Activated CD4-positive, alpha-beta T cell treated with anti-CD3 and anti-CD28 coated beads, Interleukin-2, amount 50 U/mL, for 24 hours (primary cell): ENCODE data around the gene MBIP.
"Not testable (repeated sequence)": the region's sequence is repeated elsewhere in the genome, so short reads cannot be mapped to it uniquely, and the experiment has no call there.

ENCODE experiments used
- DNase-seq, 2 donors: peaks; one replicate each; pipeline ENCODE4 v3.0.0-alpha.2; 2020; ENCODE audit warnings: low read depth in 1 of 2, low spot score in 1 of 2

MBIP gene, protein sequence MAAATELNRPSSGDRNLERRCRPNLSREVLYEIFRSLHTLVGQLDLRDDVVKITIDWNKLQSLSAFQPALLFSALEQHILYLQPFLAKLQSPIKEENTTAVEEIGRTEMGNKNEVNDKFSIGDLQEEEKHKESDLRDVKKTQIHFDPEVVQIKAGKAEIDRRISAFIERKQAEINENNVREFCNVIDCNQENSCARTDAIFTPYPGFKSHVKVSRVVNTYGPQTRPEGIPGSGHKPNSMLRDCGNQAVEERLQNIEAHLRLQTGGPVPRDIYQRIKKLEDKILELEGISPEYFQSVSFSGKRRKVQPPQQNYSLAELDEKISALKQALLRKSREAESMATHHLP

GRCh38 chr14:36320200-36320896, at the start of gene MBIP:
Gene MBIP, minus strand, starts transcription at chr14:36320637. Its CDS starts 49 bp downstream, at chr14:36320588.
- peak; percentile 78 to 93 for DNase-seq

GRCh38 chr14:36367985-36368774, 47.7 kb upstream of the MBIP start:
- no peak for DNase-seq

- DNase-seq = no peak
Observed at GRCh38 chr14:36365766-36366165, 45.3 kb upstream of the MBIP start.

DNA sequence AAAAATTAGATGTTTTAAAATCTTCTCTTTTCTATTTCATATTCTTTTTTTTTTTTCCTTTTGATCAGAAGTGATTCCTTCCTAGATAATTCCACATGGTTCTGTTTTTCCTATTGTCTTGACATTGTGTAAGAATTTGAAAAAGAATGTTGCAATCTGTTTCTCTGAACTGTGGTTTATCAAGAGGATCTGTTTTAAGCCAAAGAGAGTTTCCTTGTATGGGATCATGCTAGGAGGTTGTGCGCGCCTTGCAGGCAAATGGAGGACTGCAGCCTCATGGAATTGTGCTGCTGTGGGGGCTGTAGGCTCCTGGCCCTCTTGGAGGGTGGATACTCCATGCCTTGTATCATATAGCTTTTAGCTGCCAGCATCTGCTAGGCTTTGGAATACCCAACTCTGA, 43.3 kb upstream of the MBIP start:
- DNase-seq = no peak

GRCh38 chr14:36362648-36363047, 42.2 kb upstream of the MBIP start:
- no peak for DNase-seq

DNA sequence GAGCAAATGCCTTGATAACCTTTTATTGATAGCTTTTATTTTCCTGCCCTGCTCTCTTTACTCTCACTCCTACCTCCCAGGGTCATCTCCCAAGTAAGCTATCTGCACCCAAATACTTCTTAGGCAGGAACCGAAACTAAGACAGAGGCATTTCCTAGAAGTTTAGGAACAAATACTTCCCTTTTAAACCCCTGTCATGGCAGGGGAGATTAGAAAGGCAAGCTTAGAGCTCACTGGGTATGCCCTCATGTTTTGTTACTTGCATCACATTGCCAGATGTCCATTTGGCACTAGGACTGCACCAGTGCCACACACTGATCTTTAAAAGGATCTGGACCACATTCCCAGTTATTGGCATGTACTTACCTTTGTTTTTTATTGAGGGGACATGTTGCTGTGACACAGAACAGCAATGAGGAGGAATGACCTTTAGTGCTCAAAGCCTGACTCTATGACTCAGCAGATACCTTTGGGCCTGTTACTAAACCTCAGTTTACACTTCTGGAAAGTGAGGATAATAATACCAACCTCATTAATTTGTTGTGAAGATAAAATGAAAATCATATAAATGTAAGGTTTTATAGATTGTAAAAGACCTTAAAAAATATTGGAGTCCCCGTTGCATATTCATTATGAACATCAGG, 40.9 kb upstream of the MBIP start:
- DNase-seq = no peak

GRCh38 chr14:36356862-36357261, 36.4 kb upstream of the MBIP start:
- DNase-seq = no peak

- DNase-seq = no peak
Observed at GRCh38 chr14:36346052-36346451, 25.6 kb upstream of the MBIP start.

DNA sequence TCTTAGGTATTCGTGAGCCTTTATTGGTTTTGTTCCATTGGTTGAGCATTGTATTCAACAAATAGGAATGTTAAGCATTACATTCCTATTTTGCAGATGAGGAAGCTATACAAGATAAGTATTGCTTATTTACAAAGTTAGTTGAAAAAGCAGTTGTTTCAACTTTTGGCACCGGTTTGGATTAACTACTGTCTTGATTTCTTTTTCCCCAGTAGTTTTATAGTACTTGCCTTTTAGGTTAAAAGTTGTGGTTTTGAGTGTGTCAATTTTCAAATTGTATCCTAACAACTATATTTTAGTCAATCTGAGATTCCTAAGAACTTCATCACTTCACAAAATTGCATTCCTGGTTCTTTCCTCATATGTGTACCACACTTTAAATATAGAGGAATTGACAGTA, 23.8 kb upstream of the MBIP start:
- DNase-seq = no peak

DNA sequence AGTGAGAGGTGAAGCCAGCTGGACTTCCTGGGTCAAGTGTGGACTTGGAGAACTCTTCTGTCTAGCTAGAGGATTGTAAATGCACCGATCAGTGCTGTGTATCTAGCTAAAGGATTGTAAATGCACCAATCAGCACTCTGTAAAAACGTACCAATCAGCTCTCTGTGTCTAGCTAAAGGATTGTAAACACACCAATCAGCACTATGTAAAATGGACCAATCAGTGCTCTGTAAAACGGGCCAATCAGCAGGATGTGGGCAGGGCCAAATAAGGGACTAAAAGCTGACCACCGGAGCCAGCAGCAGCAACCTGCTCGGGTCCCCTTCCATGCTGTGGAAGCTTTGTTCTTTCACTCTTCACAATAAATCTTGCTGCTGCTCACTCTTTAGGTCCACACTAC, 21.4 kb upstream of the MBIP start:
- DNase-seq = not testable (repeated sequence)

DNA sequence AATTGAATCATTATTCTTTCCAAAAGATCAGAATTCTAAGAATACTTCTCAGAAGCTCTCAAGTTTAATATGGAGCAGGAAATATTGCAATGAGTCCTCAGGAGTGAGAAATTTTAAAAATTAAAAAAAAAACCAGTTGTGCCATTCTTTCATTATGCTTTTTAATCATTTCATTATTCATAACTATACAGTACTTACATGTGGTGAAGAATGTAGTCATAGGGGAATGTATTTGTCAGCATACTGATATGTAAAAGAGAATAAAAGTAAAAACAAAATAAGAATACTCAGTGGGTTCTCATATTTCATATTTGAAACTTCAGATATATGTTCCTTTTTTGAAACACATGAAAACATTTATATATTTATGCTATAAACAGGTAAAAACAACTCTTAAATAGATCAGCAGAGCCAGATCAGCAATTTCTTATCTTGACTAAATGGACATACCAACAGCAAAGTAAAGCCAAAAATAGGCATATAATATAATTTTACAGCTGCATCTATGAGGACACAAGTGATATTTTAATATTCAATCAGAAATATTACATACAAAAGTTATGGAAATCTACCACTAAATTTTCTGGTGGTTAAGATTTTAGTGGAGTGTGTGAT, 19.9 kb upstream of the MBIP start:
- no peak for DNase-seq

DNA sequence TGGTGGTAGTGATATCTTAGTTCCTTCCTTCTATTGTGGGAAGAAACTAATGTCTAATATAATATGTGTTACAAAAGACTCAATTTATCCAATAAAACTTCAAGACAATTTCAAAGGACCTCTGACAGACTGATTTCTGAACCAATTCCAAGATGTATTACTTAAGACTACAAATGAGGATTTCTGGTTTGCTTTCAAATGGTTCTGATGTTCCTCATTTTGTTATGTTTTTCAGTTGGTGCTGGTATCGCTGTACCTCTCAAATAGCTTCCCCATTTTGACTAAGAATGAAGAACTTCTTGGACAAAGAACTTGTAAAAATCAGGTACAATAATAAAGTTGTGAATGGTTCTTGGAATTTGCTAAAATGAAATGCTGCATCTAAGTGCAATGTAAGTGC, 19.4 kb upstream of the MBIP start:
- no peak for DNase-seq

DNA sequence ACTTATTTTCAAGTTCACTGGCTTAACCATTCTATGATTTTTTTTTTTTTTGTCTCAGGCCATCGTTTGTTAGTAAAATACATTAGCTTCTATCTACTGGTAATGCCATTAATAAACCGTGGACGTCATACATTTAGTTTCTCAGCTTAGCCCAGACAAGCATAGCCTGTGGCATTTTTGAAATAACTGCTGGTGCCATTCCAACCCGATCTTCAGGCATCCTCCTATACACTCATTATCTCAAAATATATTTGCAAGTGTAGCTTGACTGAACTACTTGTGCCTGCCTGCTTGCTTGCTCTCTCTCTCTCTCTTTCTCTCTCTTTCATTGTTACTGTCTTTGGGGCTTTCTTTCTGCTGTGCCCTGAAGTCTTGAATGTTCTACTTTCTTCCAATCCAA, 12.7 kb upstream of the MBIP start:
- DNase-seq = no peak

DNA sequence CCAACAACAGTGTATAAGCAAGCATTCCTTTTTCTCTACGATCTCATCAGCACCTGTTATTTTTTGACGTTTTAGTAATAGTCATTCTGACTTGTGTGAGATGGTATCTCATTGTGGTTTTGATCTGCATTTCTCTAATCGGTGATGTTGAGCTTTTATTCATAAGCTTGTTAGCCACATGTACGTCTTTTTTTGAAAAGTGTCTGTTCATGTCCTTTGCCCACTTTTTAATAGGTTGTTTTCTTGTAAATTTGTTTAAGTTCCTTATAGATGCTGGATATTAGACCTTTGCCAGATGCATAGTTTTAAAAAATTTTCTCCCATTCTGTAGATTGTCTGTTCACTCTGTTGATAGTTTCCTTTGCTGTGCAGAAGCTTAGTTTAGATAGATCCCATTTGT, 7.1 kb upstream of the MBIP start:
- not testable (repeated sequence) for DNase-seq

DNA sequence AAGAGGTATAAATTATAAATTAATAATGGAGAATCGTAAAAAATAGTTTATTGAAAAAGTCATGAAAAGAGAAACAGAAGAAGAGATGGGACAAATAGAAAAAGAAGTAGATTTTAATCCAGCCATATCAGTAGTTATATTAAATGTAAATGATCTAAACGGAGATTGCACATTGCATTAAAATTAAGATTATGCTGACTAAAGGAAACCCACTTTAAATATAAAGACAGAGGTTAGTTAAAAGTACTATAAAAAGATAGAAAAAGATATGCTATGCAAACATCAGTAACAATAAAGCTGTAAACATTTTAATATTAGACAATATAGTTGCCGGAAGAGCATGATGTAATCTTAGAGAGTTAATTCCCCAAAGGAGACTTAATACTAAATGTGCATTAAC, 5.4 kb upstream of the MBIP start:
- no peak for DNase-seq

GRCh38 chr14:36324897-36325296, 4.5 kb upstream of the MBIP start:
- no peak for DNase-seq

DNA sequence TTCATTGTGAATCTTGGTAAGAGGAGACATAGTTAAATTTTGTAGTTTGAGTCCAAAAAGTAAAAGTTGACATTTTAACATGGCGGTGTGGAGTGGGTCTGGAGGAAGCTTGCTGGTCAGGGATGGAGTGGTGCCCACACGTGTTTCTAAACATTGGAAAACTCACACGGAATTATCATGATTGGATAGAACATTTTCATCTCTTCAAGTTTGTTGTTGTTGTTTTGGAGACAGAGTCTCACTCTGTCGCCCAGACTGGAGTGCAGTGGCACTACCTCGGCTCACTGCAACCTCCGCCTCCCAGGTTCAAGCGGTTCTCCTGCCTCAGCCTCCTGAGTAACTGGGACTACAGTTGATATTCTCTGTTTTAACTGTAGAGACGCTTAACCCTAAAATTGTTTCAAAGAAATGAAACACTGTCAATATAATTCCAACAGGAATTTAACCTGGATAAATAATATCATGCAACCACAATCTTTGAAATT, 502 bp upstream of the MBIP start:
- DNase-seq = no peak

DNA sequence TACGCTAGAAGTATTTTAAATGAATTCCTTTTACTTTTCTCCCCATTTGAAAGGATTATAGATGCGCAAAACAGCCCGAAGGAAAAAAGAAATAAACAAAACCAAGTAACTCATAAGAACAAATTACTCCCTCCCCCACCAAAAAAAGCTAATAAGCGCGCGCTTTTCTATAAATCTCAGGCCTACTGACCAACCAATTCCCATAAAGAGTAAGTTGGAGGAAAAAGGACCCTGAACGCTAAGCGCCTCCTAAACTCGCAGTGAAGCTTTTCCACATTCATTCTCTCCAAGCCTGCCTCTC, 588 bp downstream of the MBIP start:
- no peak for DNase-seq

- no peak for DNase-seq
Observed at GRCh38 chr14:36317650-36318049, 2.8 kb downstream of the MBIP start.

DNA sequence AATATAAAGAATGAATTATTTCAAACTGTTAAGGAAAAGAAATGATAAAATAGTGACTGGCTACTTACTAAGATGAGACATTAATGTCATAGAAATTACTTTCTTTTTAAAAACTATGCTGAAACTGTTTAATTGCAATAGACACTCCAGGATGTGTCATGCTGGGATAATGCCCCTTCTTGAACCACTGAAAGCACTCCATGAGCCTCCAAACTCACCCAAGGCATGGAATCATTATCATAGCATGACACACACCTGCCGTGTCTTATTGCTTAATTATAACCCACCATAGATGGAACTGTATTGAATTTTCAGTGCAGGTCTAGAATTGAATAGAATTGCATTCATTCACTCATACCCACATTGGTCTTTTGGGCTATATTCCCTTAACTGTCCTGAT, 4.3 kb downstream of the MBIP start:
- DNase-seq = no peak
